ES-I3 (cell line): ENCODE data around the gene SGF29.

Experiments used
- H3K36me3 ChIP-seq: 2 replicates; pipeline ENCODE4 v1.6.1; 2013; ENCODE audit warnings: mild to moderate bottlenecking, low read length, control low read depth, moderate library complexity; ENCODE audit not compliant: insufficient read depth
- H3K4me1 ChIP-seq: 2 replicates; pipeline ENCODE4 v1.6.1; 2013; ENCODE audit warnings: mild to moderate bottlenecking, control low read depth, low read length; ENCODE audit not compliant: insufficient read depth
- H3K9ac ChIP-seq: 2 replicates; pipeline ENCODE4 v1.6.1; 2013; ENCODE audit warnings: low read depth, mild to moderate bottlenecking, low read length, moderate library complexity
- H3K9me3 ChIP-seq: 2 replicates; pipeline ENCODE4 v1.6.1; 2013; ENCODE audit warnings: mild to moderate bottlenecking, low read length, moderate library complexity; ENCODE audit not compliant: control insufficient read depth, insufficient read depth

The SGF29 gene

GRCh38 chr16:28553776-28554633 is at the start of gene SGF29:
SGF29 (plus strand) TSS chr16:28553920; CDS start chr16:28581070, 27,150 bp downstream.
- H3K36me3 ChIP-seq: peaks cover under 1% of the 10 kb centered on the region; the same call in 1 of the 2 replicates
- peak within 1 kb of the TSS; percentile 96 for H3K9ac ChIP-seq
- no peaks in the 10 kb centered on the region for H3K9me3 ChIP-seq
- no peaks in the 10 kb centered on the region for H3K4me1 ChIP-seq

GRCh38 chr16:28504707-28505404 is 48.9 kb upstream of the SGF29 start:
- H3K9me3 ChIP-seq: no peaks in the 10 kb centered on the region
- no peaks in the 10 kb centered on the region; the same call in 1 of the 2 replicates for H3K4me1 ChIP-seq
- H3K36me3 ChIP-seq: no peaks in the 10 kb centered on the region
- H3K9ac ChIP-seq: no peak overlapping the region

GRCh38 chr16:28505489-28506137 is 48.1 kb upstream of the SGF29 start:
- Histone ChIP-seq H3K9me3 (no peaks in the 10 kb centered on the region), H3K9ac (no peak overlapping the region), H3K36me3 (no peaks in the 10 kb centered on the region), H3K4me1 (no peaks in the 10 kb centered on the region; the same call in 1 of the 2 replicates)

GRCh38 chr16:28511031-28511430 is 42.7 kb upstream of the SGF29 start:
- no peak overlapping the region for H3K9ac ChIP-seq
- H3K4me1 ChIP-seq: no peaks in the 10 kb centered on the region
- no peaks in the 10 kb centered on the region for H3K36me3 ChIP-seq
- no peaks in the 10 kb centered on the region for H3K9me3 ChIP-seq

GRCh38 chr16:28511801-28512789 is 41.6 kb upstream of the SGF29 start:
- no peaks in the 10 kb centered on the region for H3K9me3 ChIP-seq
- H3K4me1 ChIP-seq: no peaks in the 10 kb centered on the region
- no peak overlapping the region for H3K9ac ChIP-seq
- H3K36me3 ChIP-seq: no peaks in the 10 kb centered on the region

GRCh38 chr16:28513484-28514181 is 40.1 kb upstream of the SGF29 start:
- Histone ChIP-seq H3K9ac (no peak overlapping the region), H3K9me3 (no peaks in the 10 kb centered on the region), H3K36me3 (no peaks in the 10 kb centered on the region), H3K4me1 (no peaks in the 10 kb centered on the region)

GRCh38 chr16:28514246-28514645 is 39.5 kb upstream of the SGF29 start:
- H3K4me1 ChIP-seq: no peaks in the 10 kb centered on the region
- H3K9ac ChIP-seq: no peak overlapping the region
- H3K9me3 ChIP-seq: no peaks in the 10 kb centered on the region
- H3K36me3 ChIP-seq: no peaks in the 10 kb centered on the region

GRCh38 chr16:28520672-28521071 is 33.0 kb upstream of the SGF29 start:
- no peaks in the 10 kb centered on the region for H3K36me3 ChIP-seq
- no peaks in the 10 kb centered on the region for H3K4me1 ChIP-seq
- no peak overlapping the region for H3K9ac ChIP-seq
- no peaks in the 10 kb centered on the region; the same call in 1 of the 2 replicates for H3K9me3 ChIP-seq

- Histone ChIP-seq H3K9ac (no peak overlapping the region), H3K36me3 (no peaks in the 10 kb centered on the region), H3K9me3 (no peaks in the 10 kb centered on the region; the same call in 1 of the 2 replicates), H3K4me1 (no peaks in the 10 kb centered on the region)
Observed at GRCh38 chr16:28521436-28521835, 32.3 kb upstream of the SGF29 start.

GRCh38 chr16:28522792-28523191 is 30.9 kb upstream of the SGF29 start:
- Histone ChIP-seq H3K9me3 (no peaks in the 10 kb centered on the region; the same call in 1 of the 2 replicates), H3K36me3 (no peaks in the 10 kb centered on the region), H3K4me1 (no peaks in the 10 kb centered on the region), H3K9ac (no peak overlapping the region)

GRCh38 chr16:28524681-28525171 is 29.0 kb upstream of the SGF29 start:
- H3K9ac ChIP-seq: no peak overlapping the region
- no peaks in the 10 kb centered on the region for H3K36me3 ChIP-seq
- no peaks in the 10 kb centered on the region for H3K4me1 ChIP-seq
- no peaks in the 10 kb centered on the region; the same call in 1 of the 2 replicates for H3K9me3 ChIP-seq

- no peak overlapping the region for H3K9ac ChIP-seq
- H3K4me1 ChIP-seq: no peaks in the 10 kb centered on the region
- H3K36me3 ChIP-seq: no peaks in the 10 kb centered on the region
- no peaks in the 10 kb centered on the region; the same call in 1 of the 2 replicates for H3K9me3 ChIP-seq
Observed at GRCh38 chr16:28526201-28527099, 27.3 kb upstream of the SGF29 start.
